Right lobe of liver (tissue), 6 donors: Measurements from ENCODE around the gene HIGD1B. TPM values are rescaled to one million over a fixed set of nuclear protein-coding genes. Genes with fewer than 3 reads are reported as not detected.
A peak's percentile ranks its signal among the peaks of the same experiment; 100 is the strongest.

Experiments used
- ATAC-seq, 4 donors: fragments of 200-7000 bp; cut with Tn5 transposase; one replicate each; pipeline ENCODE4 v1.9.1; 2020; ENCODE audit warnings: mild to moderate bottlenecking in 4 of 4, moderate library complexity in 4 of 4
- DNase-seq, 3 donors: peaks; one replicate each; pipeline ENCODE4 v3.0.0-alpha.2; 2020
- H3K27ac ChIP-seq, 3 donors: fragments of 200-600 bp; one replicate each; pipeline ENCODE4 v1.8.0; 2022
- H3K27me3 ChIP-seq, 2 donors: fragments of 200-600 bp; one replicate each; pipeline ENCODE4 v1.8.0; 2022
- H3K36me3 ChIP-seq, 4 donors: fragments of 200-600 bp; sonication (generic) in 1 of 4; one replicate each; pipeline versions ENCODE4 v1.5.1 to v1.8.0; 2017 to 2022; ENCODE audit warnings: control low read depth in 1 of 4
- H3K4me1 ChIP-seq, 4 donors: fragments of 200-600 bp; sonication (generic) in 1 of 4; one replicate each; pipeline versions ENCODE4 v1.5.1 to v1.8.0; 2017 to 2022; ENCODE audit warnings: control low read depth in 1 of 4
- H3K4me3 ChIP-seq, 3 donors: fragments of 200-600 bp; one replicate each; pipeline ENCODE4 v1.8.0; 2022
- H3K9me3 ChIP-seq, 4 donors: fragments of 200-600 bp; sonication (generic) in 1 of 4; one replicate each; pipeline versions ENCODE4 v1.5.1 to v1.8.0; 2017 to 2022; ENCODE audit warnings: control low read depth in 1 of 4
- POLR2A ChIP-seq: fragments of 450-650 bp; IDR thresholded peaks from one replicate; pipeline ENCODE4 v1.6.1; 2017; ENCODE audit warnings: antibody characterized with exemption, mild to moderate bottlenecking
- WGBS: methylation state at CpG from one replicate; pipeline ENCODE4 v1.1.6; 2018; ENCODE audit warnings: low coverage, low lambda C conversion rate; ENCODE audit not compliant: insufficient coverage; ENCODE audit errors: missing lambda C conversion rate; 5-methylcytosine and 5-hydroxymethylcytosine counted together
- intact Hi-C, 2 donors: fragments of 100-400 bp; cut with DNase I; formaldehyde crosslinking; loops; one replicate each; pipeline versions ENCODE4 v1.11.2 to v1.14.1; 2022
- total RNA-seq, 6 experiments: library from RNA; depleted of rRNA in 2 of 6; stranded (reverse); fragments of >200 nt in 2 of 6; fragmentation: NEBNext Ultra II Directional in 3 of 6; extraction: Animal tissue kit (Norgen Biotek cat#: 25700) in 3 of 6; gene quantifications; one replicate each; pipeline versions ENCODE4 v1.1.0 to v1.2.4, GENCODE V29; 2016 to 2023
- TF ChIP-seq, protein P1 (sequence below), 4 donors: fragments of 200-600 bp in 3 of 4; fragments of 450-650 bp in 1 of 4; IDR thresholded peaks; one replicate each; pipeline versions ENCODE4 v1.5.1 to v1.8.0; 2016 to 2022; ENCODE audit warnings: antibody characterized with exemption in 4 of 4, mild to moderate bottlenecking in 2 of 4
- donor health status: DM: no; HTN: yes; CAD: no.
- donor health status: DM: no; HTN: no; CAD: no.
- donor health status: DM: no; HTN: no; CAD: no.
- donor health status: DM: no; HTN: yes; CAD: no.
- donor health status: DM: no; HTN: yes; CAD: no.

The HIGD1B gene
- total RNA-seq, 6 experiments from 2014 or later = not detected

DNA sequence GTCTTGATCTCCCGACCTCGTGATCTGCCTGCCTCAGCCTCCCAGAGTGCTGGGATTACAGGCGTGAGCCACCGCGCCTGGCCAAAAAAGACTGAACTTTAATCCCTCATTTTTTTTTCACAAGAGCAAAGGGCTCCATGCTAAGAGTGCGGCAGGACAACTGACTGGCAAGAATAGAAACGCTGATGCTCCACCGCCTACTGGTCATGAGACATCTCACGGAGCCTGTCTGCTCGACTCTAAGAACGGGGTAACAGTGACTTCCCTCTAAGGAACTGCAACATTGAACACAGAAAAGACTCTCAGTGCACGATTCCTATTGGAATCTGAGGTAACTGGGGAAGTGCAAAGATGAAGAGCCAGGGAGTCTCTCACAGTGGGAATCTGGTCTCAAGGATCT is 23.9 kb downstream of the HIGD1B start:
- Histone ChIP-seq H3K27me3 (no peaks in the 10 kb centered on the region), H3K36me3 (peaks cover 5 to 72% (median 19%) of the 10 kb centered on the region in 4 donors), H3K27ac (no peak overlapping the region), H3K4me1 (no peaks in the 10 kb centered on the region), H3K9me3 (no peaks in the 10 kb centered on the region), H3K4me3 (no peak overlapping the region)
- DNase-seq (no peak), ATAC-seq (no peak)
- intact Hi-C loops = no loop called here
- 84% methylated on average over 12 of the region's 12 CpGs for WGBS
- TF ChIP-seq POLR2A = no peak
- TF ChIP-seq, protein P1, sequence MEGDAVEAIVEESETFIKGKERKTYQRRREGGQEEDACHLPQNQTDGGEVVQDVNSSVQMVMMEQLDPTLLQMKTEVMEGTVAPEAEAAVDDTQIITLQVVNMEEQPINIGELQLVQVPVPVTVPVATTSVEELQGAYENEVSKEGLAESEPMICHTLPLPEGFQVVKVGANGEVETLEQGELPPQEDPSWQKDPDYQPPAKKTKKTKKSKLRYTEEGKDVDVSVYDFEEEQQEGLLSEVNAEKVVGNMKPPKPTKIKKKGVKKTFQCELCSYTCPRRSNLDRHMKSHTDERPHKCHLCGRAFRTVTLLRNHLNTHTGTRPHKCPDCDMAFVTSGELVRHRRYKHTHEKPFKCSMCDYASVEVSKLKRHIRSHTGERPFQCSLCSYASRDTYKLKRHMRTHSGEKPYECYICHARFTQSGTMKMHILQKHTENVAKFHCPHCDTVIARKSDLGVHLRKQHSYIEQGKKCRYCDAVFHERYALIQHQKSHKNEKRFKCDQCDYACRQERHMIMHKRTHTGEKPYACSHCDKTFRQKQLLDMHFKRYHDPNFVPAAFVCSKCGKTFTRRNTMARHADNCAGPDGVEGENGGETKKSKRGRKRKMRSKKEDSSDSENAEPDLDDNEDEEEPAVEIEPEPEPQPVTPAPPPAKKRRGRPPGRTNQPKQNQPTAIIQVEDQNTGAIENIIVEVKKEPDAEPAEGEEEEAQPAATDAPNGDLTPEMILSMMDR (IDR thresholded peaks at IDR 0.05) = no peak

DNA sequence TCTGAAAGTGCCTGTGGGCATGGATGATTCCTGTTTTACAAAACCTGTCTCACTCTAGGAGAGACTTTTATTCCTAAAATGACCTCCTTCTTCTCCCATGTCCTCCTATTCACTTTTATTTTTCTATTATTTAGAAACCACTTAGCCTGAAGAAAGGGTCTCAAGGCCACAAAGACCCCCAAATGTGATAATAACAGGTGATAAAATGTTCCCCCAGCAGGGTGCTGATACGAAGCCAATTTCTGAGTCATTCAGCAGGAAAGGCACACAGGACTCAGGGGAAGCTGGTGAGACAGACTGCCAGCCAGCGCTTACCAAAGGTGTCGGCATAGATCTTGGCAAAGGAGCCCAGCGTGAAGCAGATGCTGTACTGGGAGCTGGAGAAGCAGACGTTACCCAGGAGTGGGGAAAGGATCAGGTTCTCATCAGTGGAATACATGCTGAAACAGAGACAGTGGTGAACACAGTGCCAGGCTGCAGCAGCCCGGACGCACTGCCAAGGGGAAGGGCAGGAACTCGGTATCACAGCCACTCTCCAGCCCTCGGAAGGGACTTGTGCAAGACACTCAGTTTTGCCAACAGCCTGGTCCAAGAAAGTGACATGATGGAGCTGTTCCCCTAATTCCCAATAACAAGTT is 24.6 kb downstream of the HIGD1B start:
- intact Hi-C loops = no loop called here
- peaks cover 5 to 72% (median 21%) of the 10 kb centered on the region in 4 donors for H3K36me3 ChIP-seq

DNA sequence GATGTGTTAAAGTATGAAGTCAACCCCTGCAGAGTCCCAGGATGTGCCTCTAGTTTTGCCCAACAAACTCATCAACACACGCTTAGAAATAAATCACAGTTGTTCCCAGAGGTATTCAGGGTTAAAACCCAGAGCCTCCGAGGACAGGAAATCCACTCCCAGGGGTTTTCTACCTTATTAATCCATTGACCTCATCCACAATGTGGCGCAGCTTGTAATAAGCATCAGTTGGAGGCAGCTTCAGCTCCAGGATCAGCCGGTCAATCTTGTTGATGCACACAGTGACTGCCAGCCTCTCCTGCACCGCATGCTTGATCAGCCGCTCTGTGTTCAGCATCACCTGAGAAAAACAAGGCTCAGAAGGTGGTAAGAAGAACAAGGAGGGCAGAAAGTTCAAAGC is 28.1 kb downstream of the HIGD1B start:
- intact Hi-C loops = no loop called here
- Histone ChIP-seq H3K4me1 (no peaks in the 10 kb centered on the region), H3K27me3 (no peaks in the 10 kb centered on the region), H3K9me3 (no peaks in the 10 kb centered on the region), H3K27ac (no peak overlapping the region), H3K4me3 (no peak overlapping the region), H3K36me3 (peaks cover 5 to 81% (median 31%) of the 10 kb centered on the region in 4 donors)
- no peak for DNase-seq
- no peak for TF ChIP-seq POLR2A
- TF ChIP-seq, protein P1 (IDR thresholded peaks at IDR 0.05) = no peak
- no peak for ATAC-seq
- 94% methylated on average over 5 of the region's 6 CpGs for WGBS

More for the DNA sequence above, 24.6 kb downstream of the HIGD1B start:
- Histone ChIP-seq H3K4me3 (no peak overlapping the region), H3K27ac (no peak overlapping the region), H3K27me3 (no peaks in the 10 kb centered on the region), H3K4me1 (no peaks in the 10 kb centered on the region), H3K9me3 (no peaks in the 10 kb centered on the region)
- WGBS = 41% methylated on average over 2 of the region's 9 CpGs
- DNase-seq (no peak), ATAC-seq (peak in 2 of 4 donors; percentile 21 to 28)
- no peak for TF ChIP-seq POLR2A
- TF ChIP-seq, protein P1 (IDR thresholded peaks at IDR 0.05) = no peak

DNA sequence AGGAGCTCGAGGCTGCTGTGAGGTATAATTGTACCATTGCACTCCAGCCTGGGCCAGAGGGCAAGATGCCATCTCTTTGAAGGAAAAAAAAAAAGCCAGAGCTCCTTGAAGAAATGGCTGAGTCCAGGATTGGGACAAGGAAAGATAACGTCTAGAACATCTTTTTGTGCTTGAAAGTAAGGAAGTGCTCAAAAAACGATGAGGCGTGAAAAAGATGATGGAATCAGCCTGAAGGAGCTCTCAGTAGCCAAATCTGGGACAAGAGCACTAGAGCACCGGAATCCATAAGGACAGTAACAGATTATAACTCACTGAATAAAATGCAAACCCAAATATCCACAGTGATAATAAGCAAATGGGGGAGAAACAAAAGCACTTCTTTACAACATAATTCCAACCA is 29.4 kb downstream of the HIGD1B start:
- no peak overlapping the region for H3K27ac ChIP-seq
- 82% methylated on average over 5 of the region's 5 CpGs for WGBS
- H3K27me3 ChIP-seq = no peaks in the 10 kb centered on the region
- intact Hi-C loops = no loop called here
- H3K9me3 ChIP-seq = no peaks in the 10 kb centered on the region
- ATAC-seq (no peak), DNase-seq (no peak)
- H3K4me3 ChIP-seq = no peak overlapping the region
- H3K4me1 ChIP-seq = no peaks in the 10 kb centered on the region
- TF ChIP-seq, protein P1 (IDR thresholded peaks at IDR 0.05) = no peak
- no peak for TF ChIP-seq POLR2A
- peaks cover under 1 to 82% (median 26%) of the 10 kb centered on the region in 4 donors for H3K36me3 ChIP-seq
